ENCODE results near the gene SMIM30. TPM values are rescaled to one million over a fixed set of nuclear protein-coding genes. Genes with fewer than 3 reads are reported as not detected.

The SMIM30 gene
- total and polyA plus RNA-seq, 2 of the 8 experiments (the other 6 are each of a cell fraction or from before 2014, with no cell fraction given): 35.2 to 49.7 TPM

GRCh38 chr7:113137241-113137640, 18.9 kb upstream of the SMIM30 start (continued):
- TF ChIP-seq CHD7 (IDR thresholded peaks at IDR 0.05; ENCODE audit: insufficient replicate concordance, low read length) (no peak), SP1 (IDR thresholded peaks at IDR 0.05; ENCODE audit: low read depth, low read length) (no peak), EZH2 (IDR thresholded peaks at IDR 0.05; ENCODE audit: low read depth, low read length, severe bottlenecking) (no peak), TAF7 (optimal IDR thresholded peaks at IDR 0.05; ENCODE audit: borderline replicate concordance, low read depth, low read length) (no peak), KDM4A (IDR thresholded peaks at IDR 0.05; ENCODE audit: low read depth, low read length, severe bottlenecking) (no peak), POLR2AphosphoS5 (IDR thresholded peaks at IDR 0.05; ENCODE audit: low read depth, low read length) (no peak), KDM5A (IDR thresholded peaks at IDR 0.05; ENCODE audit: low read length) (no peak), E2F6 (IDR thresholded peaks at IDR 0.05) (no peak), TBP (IDR thresholded peaks at IDR 0.05; ENCODE audit: low read depth, low read length) (no peak), TEAD4 (IDR thresholded peaks at IDR 0.05; ENCODE audit: low read depth, low read length) (no peak)

All from H1 (cell line).